Measurements from ENCODE around the gene OTULINL.

The OTULINL gene

GRCh38 chr5:14593326-14594021 is 11.9 kb downstream of the OTULINL start:
- no peak for TF ChIP-seq CTCF (IDR thresholded peaks at IDR 0.05; ENCODE audit: low read depth, low read length, missing control alignments)
- Histone ChIP-seq H3K27me3 (replicated peaks) (no peaks in the 10 kb centered on the region), H3K4me3 (ENCODE audit: low read depth, low read length) (no peak overlapping the region), H3K36me3 (replicated peaks) (no peaks in the 10 kb centered on the region), H3K27ac (no peak overlapping the region)
- in situ Hi-C loops (cut with HindIII; ENCODE audit: low pct_ligation_motif_present, low sequenced_read_pairs) = no loop called here
- peak; percentile 7 for DNase-seq

GRCh38 chr5:14594378-14595074 is 12.9 kb downstream of the OTULINL start:
- TF ChIP-seq CTCF (IDR thresholded peaks at IDR 0.05; ENCODE audit: low read depth, low read length, missing control alignments) = no peak
- no peak overlapping the region for H3K27ac ChIP-seq
- H3K36me3 ChIP-seq (replicated peaks) = no peaks in the 10 kb centered on the region
- no peak for DNase-seq
- in situ Hi-C loops (cut with HindIII; ENCODE audit: low pct_ligation_motif_present, low sequenced_read_pairs) = no loop called here
- no peak overlapping the region for H3K4me3 ChIP-seq (ENCODE audit: low read depth, low read length)
- no peaks in the 10 kb centered on the region for H3K27me3 ChIP-seq (replicated peaks)

DNA sequence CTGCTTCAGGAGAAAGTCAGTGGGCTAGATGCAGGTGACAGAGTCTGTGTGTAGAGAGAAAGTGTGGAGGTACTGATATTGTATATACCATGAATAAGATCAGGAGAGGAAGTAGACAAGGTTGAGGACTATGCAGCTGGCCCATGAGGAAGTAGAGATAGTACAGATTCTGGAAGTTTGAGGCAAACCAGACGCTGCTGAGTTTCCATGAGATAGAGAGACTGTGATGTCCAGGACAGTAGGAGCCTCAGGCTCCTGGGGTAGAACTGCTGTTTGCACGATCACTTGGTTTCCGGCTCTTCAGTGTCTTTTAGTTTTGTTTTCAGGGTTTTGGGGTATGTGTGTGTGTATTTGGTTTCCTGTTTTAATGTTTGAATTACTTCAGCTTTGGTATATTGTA is 13.6 kb downstream of the OTULINL start:
- Histone ChIP-seq H3K27me3 (replicated peaks) (no peaks in the 10 kb centered on the region), H3K4me3 (ENCODE audit: low read depth, low read length) (no peak overlapping the region), H3K36me3 (replicated peaks) (no peaks in the 10 kb centered on the region), H3K27ac (no peak overlapping the region)
- no peak for TF ChIP-seq CTCF (IDR thresholded peaks at IDR 0.05; ENCODE audit: low read depth, low read length, missing control alignments)
- in situ Hi-C loops (cut with HindIII; ENCODE audit: low pct_ligation_motif_present, low sequenced_read_pairs) = no loop called here
- no peak for DNase-seq

GRCh38 chr5:14595891-14596290 is 14.3 kb downstream of the OTULINL start:
- no peak for DNase-seq
- TF ChIP-seq CTCF (IDR thresholded peaks at IDR 0.05; ENCODE audit: low read depth, low read length, missing control alignments) = no peak
- Histone ChIP-seq H3K27me3 (replicated peaks) (no peaks in the 10 kb centered on the region), H3K4me3 (ENCODE audit: low read depth, low read length) (no peak overlapping the region), H3K27ac (no peak overlapping the region), H3K36me3 (replicated peaks) (no peaks in the 10 kb centered on the region)
- in situ Hi-C loops (cut with HindIII; ENCODE audit: low pct_ligation_motif_present, low sequenced_read_pairs) = no loop called here

- DNase-seq = no peak
- no peak for TF ChIP-seq CTCF (IDR thresholded peaks at IDR 0.05; ENCODE audit: low read depth, low read length, missing control alignments)
- in situ Hi-C loops (cut with HindIII; ENCODE audit: low pct_ligation_motif_present, low sequenced_read_pairs) = no loop called here
- no peaks in the 10 kb centered on the region for H3K27me3 ChIP-seq (replicated peaks)
- H3K4me3 ChIP-seq (ENCODE audit: low read depth, low read length) = no peak overlapping the region
- H3K36me3 ChIP-seq (replicated peaks) = no peaks in the 10 kb centered on the region
- H3K27ac ChIP-seq = no peak overlapping the region
Observed at GRCh38 chr5:14597080-14597479, 15.5 kb downstream of the OTULINL start.
